Measurements from ENCODE around the gene SMIM29.

SMIM29 gene

GRCh38 chr6:34240329-34241248 is 8.2 kb downstream of the SMIM29 start:
- no peak for DNase-seq (ENCODE audit: low spot score)

GRCh38 chr6:34239893-34240292 is 8.9 kb downstream of the SMIM29 start:
- DNase-seq (ENCODE audit: low spot score) = no peak

GRCh38 chr6:34239500-34239825 is 9.3 kb downstream of the SMIM29 start:
- DNase-seq (ENCODE audit: low spot score) = no peak

- no peak for DNase-seq (ENCODE audit: low spot score)
These were observed 10.0 kb downstream of the SMIM29 start for GRCh38 chr6:34238585-34239499.

GRCh38 chr6:34237722-34238584 is 10.9 kb downstream of the SMIM29 start:
- no peak for DNase-seq (ENCODE audit: low spot score)

- DNase-seq (ENCODE audit: low spot score) = no peak
These were observed 11.5 kb downstream of the SMIM29 start for GRCh38 chr6:34237316-34237721.

- DNase-seq (ENCODE audit: low spot score) = peak; percentile 94
These were observed 12.1 kb downstream of the SMIM29 start, which contains the start of gene HMGA1 for GRCh38 chr6:34236443-34237315. Gene HMGA1 (plus strand): TSS chr6:34236873. CDS start chr6:34240781, 3,908 bp downstream.

- peak; percentile 67 for DNase-seq (ENCODE audit: low spot score)
These were observed 12.7 kb downstream of the SMIM29 start for GRCh38 chr6:34236131-34236442.

GRCh38 chr6:34235307-34236130 is 13.3 kb downstream of the SMIM29 start:
- DNase-seq (ENCODE audit: low spot score) = peak; percentile 95

GRCh38 chr6:34234667-34235306 is 14.0 kb downstream of the SMIM29 start:
- no peak for DNase-seq (ENCODE audit: low spot score)

GRCh38 chr6:34233867-34234266 is 14.9 kb downstream of the SMIM29 start:
- peak; percentile 43 for DNase-seq (ENCODE audit: low spot score)

GRCh38 chr6:34232901-34233300 is 15.9 kb downstream of the SMIM29 start:
- DNase-seq (ENCODE audit: low spot score) = no peak

- DNase-seq (ENCODE audit: low spot score) = no peak
These were observed 17.1 kb downstream of the SMIM29 start for GRCh38 chr6:34231566-34232336.

- DNase-seq (ENCODE audit: low spot score) = no peak
These were observed 18.0 kb downstream of the SMIM29 start for GRCh38 chr6:34230653-34231371.

- DNase-seq (ENCODE audit: low spot score) = no peak
These were observed 18.9 kb downstream of the SMIM29 start for GRCh38 chr6:34229877-34230276.

GRCh38 chr6:34227761-34228421 is 20.9 kb downstream of the SMIM29 start:
- no peak for DNase-seq (ENCODE audit: low spot score)

GRCh38 chr6:34226731-34227586 is 21.8 kb downstream of the SMIM29 start:
- no peak for DNase-seq (ENCODE audit: low spot score)

All from ecto neural progenitor cell (in vitro differentiated cells).